Measurements from ENCODE around the gene ZNF514. TPM values are rescaled to one million over a fixed set of nuclear protein-coding genes. Genes with fewer than 3 reads are reported as not detected.
A peak's percentile ranks its signal among the peaks of the same experiment; 100 is the strongest.

The ZNF514 gene
- total RNA-seq = 10 to 100 TPM; 16.1 to 24.6 (median 17.3) TPM

DNA sequence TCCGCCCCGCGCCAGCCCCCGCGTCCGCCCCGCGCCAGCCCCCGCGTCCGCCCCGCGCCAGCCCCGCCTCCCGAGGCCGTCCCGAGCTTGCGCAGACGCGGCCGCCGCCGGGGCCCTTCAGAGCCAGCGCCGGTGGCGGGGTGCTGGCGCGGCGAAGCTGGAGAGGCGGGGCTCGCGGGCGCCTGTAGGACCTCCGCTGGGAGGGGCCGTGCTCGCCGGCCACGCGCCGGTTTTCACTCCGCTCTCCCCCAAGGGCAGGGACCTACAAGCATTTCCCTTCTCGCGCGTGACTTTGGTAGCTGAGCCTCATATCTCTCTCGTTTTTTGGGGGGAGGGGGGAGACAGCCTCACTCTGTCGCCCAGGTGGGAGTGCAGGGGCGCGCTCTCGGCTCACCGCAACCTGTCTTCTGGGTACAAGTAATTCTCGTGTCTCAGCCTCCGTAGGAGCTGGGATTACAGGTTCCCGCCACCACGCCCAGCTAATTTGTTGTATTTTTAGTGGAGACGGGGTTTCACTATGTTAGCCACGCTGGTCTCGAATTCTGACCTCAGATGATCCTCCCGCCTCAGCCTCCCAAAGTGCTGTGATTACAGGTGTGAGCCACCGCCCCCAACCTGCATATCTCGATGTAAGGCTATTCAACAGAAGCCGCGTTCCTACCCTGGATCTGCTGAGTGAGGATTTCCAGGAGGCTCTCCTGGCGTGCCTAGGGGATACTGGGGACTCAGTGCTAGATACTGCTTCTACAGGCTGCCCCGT, at the start of gene ZNF514:
Gene ZNF514, minus strand, starts transcription at position 159 of the 760 bp plus-strand sequence. CDS start 6,595 bp downstream, outside the sequence.
- no peak for TF ChIP-seq EP300 (IDR thresholded peaks at IDR 0.05)
- peak; percentile 7 to 14 for TF ChIP-seq POLR2A (IDR thresholded peaks at IDR 0.05)
- TF ChIP-seq POLR2AphosphoS5 (IDR thresholded peaks at IDR 0.05) = peak; percentile 21
- TF ChIP-seq, protein P1, sequence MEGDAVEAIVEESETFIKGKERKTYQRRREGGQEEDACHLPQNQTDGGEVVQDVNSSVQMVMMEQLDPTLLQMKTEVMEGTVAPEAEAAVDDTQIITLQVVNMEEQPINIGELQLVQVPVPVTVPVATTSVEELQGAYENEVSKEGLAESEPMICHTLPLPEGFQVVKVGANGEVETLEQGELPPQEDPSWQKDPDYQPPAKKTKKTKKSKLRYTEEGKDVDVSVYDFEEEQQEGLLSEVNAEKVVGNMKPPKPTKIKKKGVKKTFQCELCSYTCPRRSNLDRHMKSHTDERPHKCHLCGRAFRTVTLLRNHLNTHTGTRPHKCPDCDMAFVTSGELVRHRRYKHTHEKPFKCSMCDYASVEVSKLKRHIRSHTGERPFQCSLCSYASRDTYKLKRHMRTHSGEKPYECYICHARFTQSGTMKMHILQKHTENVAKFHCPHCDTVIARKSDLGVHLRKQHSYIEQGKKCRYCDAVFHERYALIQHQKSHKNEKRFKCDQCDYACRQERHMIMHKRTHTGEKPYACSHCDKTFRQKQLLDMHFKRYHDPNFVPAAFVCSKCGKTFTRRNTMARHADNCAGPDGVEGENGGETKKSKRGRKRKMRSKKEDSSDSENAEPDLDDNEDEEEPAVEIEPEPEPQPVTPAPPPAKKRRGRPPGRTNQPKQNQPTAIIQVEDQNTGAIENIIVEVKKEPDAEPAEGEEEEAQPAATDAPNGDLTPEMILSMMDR (IDR thresholded peaks at IDR 0.05) = peak in 1 of 4 experiments; percentile 9
- Histone ChIP-seq H3K36me3 (peaks cover 0 to 23% of the 10 kb centered on the region in 2 donors), H3K27ac (peak within 1 kb of the TSS; percentile 72 to 95 (median 88)), H3K27me3 (no peaks in the 10 kb centered on the region), H3K9me3 (no peaks in the 10 kb centered on the region), H3K4me1 (peaks cover 0 to 41% (median 19%) of the 10 kb centered on the region in 3 donors), H3K4me3 (peak within 1 kb of the TSS; percentile 35 to 84)
- ATAC-seq = peak; percentile 96
- WGBS, 2 donors (ENCODE audit: low coverage in 1 of 2) = 0 to 8% methylated on average over 4 to 5 of the region's 64 CpGs

- TF ChIP-seq, protein P1 (IDR thresholded peaks at IDR 0.05) = no peak
- TF ChIP-seq POLR2A (IDR thresholded peaks at IDR 0.05) (no peak), POLR2AphosphoS5 (IDR thresholded peaks at IDR 0.05) (no peak), EP300 (IDR thresholded peaks at IDR 0.05) (no peak)
- Histone ChIP-seq H3K9me3 (peaks cover 0 to 27% (median 0%) of the 10 kb centered on the region in 3 donors), H3K27me3 (no peaks in the 10 kb centered on the region), H3K27ac (peak overlapping the region in 3 of 4 donors; percentile 86 to 93 (median 91)), H3K36me3 (peaks cover 4 to 37% of the 10 kb centered on the region in 2 donors), H3K4me3 (peak overlapping the region; percentile 61 to 80), H3K4me1 (peaks cover 0 to 36% (median 8%) of the 10 kb centered on the region in 3 donors)
- 41 to 55% methylated on average over 4 to 6 of the region's 6 CpGs for WGBS, 2 donors (ENCODE audit: low coverage in 1 of 2)
- ATAC-seq = no peak
Measured at GRCh38 chr2:95208106-95208505, 48.5 kb upstream of the ZNF514 start.

GRCh38 chr2:95207111-95207961, 47.7 kb upstream of the ZNF514 start, which contains the start of gene ZNF892:
ZNF892 (plus strand) TSS chr2:95207521; CDS start chr2:95207816, 295 bp downstream.
- Histone ChIP-seq H3K9me3 (peaks cover 0 to 19% (median 0%) of the 10 kb centered on the region in 3 donors), H3K4me1 (peaks cover 0 to 36% (median 8%) of the 10 kb centered on the region in 3 donors), H3K27me3 (no peaks in the 10 kb centered on the region), H3K36me3 (peaks cover 4 to 29% of the 10 kb centered on the region in 2 donors), H3K4me3 (peak within 1 kb of the TSS; percentile 61 to 80), H3K27ac (peak within 1 kb of the TSS; percentile 15 to 93 (median 88))
- TF ChIP-seq EP300 (IDR thresholded peaks at IDR 0.05) = no peak
- TF ChIP-seq, protein P1 (IDR thresholded peaks at IDR 0.05) = peak in 3 of 4 experiments; percentile 4 to 71 (median 32)
- peak; percentile 82 for TF ChIP-seq POLR2AphosphoS5 (IDR thresholded peaks at IDR 0.05)
- peak; percentile 63 to 64 for TF ChIP-seq POLR2A (IDR thresholded peaks at IDR 0.05)
- peak; percentile 98 for ATAC-seq
- 0% methylated on average over 2 of the region's 74 CpGs; no CpG with 5 or more reads in 1 of the 2 donors for whole genome bisulfite sequencing, 2 donors (ENCODE audit: low coverage in 1 of 2)

DNA sequence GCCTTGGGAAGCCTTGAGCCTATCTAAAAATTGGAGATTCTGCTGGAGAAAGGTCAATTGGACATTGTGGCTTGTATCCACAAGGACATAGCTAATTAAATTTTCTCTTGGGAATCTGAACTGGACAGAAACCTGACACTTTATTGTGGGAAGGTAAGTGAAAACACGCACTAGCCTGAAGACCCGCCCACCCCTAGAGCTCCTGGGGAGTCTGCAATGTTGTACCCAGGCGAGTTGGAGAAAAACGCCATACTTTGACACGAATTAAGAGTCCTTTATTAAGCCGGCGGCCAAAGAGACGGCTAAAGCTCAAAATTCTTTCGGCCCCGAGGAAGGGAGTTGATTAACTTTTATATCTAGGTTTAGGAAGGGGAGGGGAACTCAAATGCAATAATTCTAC, 46.4 kb upstream of the ZNF514 start:
- ATAC-seq = no peak
- H3K36me3 ChIP-seq = peaks cover 0 to 17% of the 10 kb centered on the region in 2 donors
- H3K27me3 ChIP-seq = no peaks in the 10 kb centered on the region
- H3K4me1 ChIP-seq = peaks cover 0 to 36% (median 8%) of the 10 kb centered on the region in 3 donors
- WGBS, 2 donors (ENCODE audit: low coverage in 1 of 2) = 28 to 34% methylated on average over 6 to 10 of the region's 10 CpGs
- H3K27ac ChIP-seq = peak overlapping the region in 1 of 4 donors; percentile 93
- no peak overlapping the region for H3K4me3 ChIP-seq
- no peak for TF ChIP-seq POLR2A (IDR thresholded peaks at IDR 0.05)
- no peak for TF ChIP-seq EP300 (IDR thresholded peaks at IDR 0.05)
- TF ChIP-seq, protein P1 (IDR thresholded peaks at IDR 0.05) = no peak
- no peak for TF ChIP-seq POLR2AphosphoS5 (IDR thresholded peaks at IDR 0.05)
- peaks cover 0 to 7% (median 0%) of the 10 kb centered on the region in 3 donors for H3K9me3 ChIP-seq
